Activated naive CD8-positive, alpha-beta T cell treated with anti-CD3 and anti-CD28 coated beads for 36 hours (primary cell): ENCODE data around the gene PIAS4. TPM values are rescaled to one million over a fixed set of nuclear protein-coding genes. Genes with fewer than 3 reads are reported as not detected.
"Not testable (repeated sequence)": the region's sequence is repeated elsewhere in the genome, so short reads cannot be mapped to it uniquely, and the experiment has no call there.

Experiments used
- DNase-seq: peaks from one replicate; pipeline ENCODE4 v3.0.0; 2021
- H3K27ac Mint-ChIP-seq: one replicate; pipeline ENCODE4 v1.8.0; 2022; ENCODE audit warnings: mild to moderate bottlenecking, moderate library complexity, mixed read lengths
- H3K27me3 Mint-ChIP-seq: one replicate; pipeline ENCODE4 v1.8.0; 2022; ENCODE audit warnings: mild to moderate bottlenecking, mixed read lengths
- H3K36me3 Mint-ChIP-seq: one replicate; pipeline ENCODE4 v1.8.0; 2021; ENCODE audit warnings: mild to moderate bottlenecking, mixed read lengths
- H3K4me1 Mint-ChIP-seq: one replicate; pipeline ENCODE4 v1.8.0; 2021; ENCODE audit warnings: mixed read lengths
- H3K4me3 Mint-ChIP-seq: one replicate; pipeline ENCODE4 v1.8.0; 2022; ENCODE audit warnings: mild to moderate bottlenecking, moderate library complexity, mixed read lengths
- H3K9me3 Mint-ChIP-seq: one replicate; pipeline ENCODE4 v1.8.0; 2022; ENCODE audit warnings: mixed read lengths
- total RNA-seq, 2 experiments: library from RNA; stranded (reverse); gene quantifications; one replicate each; pipeline ENCODE4 v1.2.3, GENCODE V29; 2021

Gene PIAS4
- total RNA-seq, 2 experiments from 2014 or later, result 24.0 to 26.3 TPM

- no peak for DNase-seq
- Mint-ChIP-seq H3K9me3 (no peaks in the 10 kb centered on the region), H3K4me3 (peak overlapping the region; percentile 98), H3K4me1 (peaks cover 47% of the 10 kb centered on the region), H3K27ac (peak overlapping the region; percentile 98), H3K36me3 (peaks cover 54% of the 10 kb centered on the region), H3K27me3 (peaks cover 12% of the 10 kb centered on the region)
These were observed 24.0 kb upstream of the PIAS4 start for GRCh38 chr19:3983542-3983914.

DNA sequence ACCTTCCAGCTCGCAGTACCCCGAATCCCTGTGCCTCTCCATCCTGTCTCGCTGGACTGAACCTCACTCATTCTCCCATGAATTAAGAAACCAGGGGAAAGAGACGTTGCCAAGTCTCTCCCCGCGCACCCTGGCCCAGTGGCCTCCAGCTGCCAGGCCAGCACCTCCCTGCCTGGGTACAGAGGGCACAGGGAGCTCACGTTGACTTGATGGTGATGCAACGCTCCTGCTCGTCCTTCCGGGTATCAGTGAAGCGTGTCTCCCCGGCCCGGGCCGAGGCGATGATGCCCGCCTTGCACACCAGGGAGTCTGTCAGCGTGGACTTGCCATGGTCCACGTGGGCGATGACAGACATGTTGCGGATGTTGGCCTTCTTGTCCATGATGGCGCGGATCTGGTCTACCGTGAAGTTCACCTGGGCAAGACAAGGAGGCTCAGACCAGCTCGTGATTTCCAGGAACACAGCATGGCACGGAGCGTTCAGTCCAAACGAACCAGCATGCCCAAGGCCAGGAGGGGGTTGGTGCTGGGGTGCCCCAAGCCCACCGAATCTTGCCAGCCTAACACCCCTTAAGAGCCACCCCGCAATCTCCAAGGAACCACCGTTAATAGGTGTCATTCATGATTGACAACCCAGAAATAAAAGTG is 23.5 kb upstream of the PIAS4 start:
- peak overlapping the region; percentile 98 for H3K27ac Mint-ChIP-seq
- H3K27me3 Mint-ChIP-seq, result peaks cover 12% of the 10 kb centered on the region
- no peak for DNase-seq
- no peaks in the 10 kb centered on the region for H3K9me3 Mint-ChIP-seq
- peak overlapping the region; percentile 98 for H3K4me3 Mint-ChIP-seq
- peaks cover 44% of the 10 kb centered on the region for H3K4me1 Mint-ChIP-seq
- H3K36me3 Mint-ChIP-seq, result peaks cover 51% of the 10 kb centered on the region

DNA sequence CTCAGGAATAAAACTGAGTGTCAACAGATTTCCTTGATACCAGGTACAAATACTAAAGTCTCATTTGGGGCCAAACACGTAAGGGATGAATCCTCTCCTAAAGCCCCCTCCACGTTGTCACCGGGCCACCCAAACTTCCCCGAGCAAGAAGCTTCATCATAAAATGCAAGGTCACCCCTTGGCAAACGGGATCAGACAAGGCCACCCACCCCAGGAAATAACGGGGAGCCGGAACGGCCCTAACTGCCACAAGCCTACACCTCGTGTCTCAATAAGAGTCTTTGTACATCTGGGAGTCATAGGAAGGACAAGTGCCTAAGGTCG is 23.0 kb upstream of the PIAS4 start:
- peak overlapping the region; percentile 98 for H3K27ac Mint-ChIP-seq
- DNase-seq, result no peak
- H3K4me1 Mint-ChIP-seq, result peaks cover 45% of the 10 kb centered on the region
- H3K36me3 Mint-ChIP-seq, result peaks cover 47% of the 10 kb centered on the region
- H3K9me3 Mint-ChIP-seq, result no peaks in the 10 kb centered on the region
- peaks cover 12% of the 10 kb centered on the region for H3K27me3 Mint-ChIP-seq
- H3K4me3 Mint-ChIP-seq, result peak overlapping the region; percentile 98

- Mint-ChIP-seq H3K4me1 (peaks cover 45% of the 10 kb centered on the region), H3K27me3 (peaks cover 12% of the 10 kb centered on the region), H3K9me3 (no peaks in the 10 kb centered on the region), H3K36me3 (peaks cover 42% of the 10 kb centered on the region), H3K27ac (peak within 1 kb of the TSS; percentile 98), H3K4me3 (peak within 1 kb of the TSS; percentile 98)
- peak; percentile 88 for DNase-seq
These were observed 22.5 kb upstream of the PIAS4 start, which contains the start of gene EEF2 for GRCh38 chr19:3984908-3985642. Gene EEF2, minus strand, starts transcription at chr19:3985463. Its CDS starts 83 bp downstream, at chr19:3985380.

- Mint-ChIP-seq H3K27ac (peak overlapping the region; percentile 98), H3K4me3 (peak overlapping the region; percentile 98), H3K9me3 (peaks cover 1% of the 10 kb centered on the region), H3K27me3 (peaks cover 12% of the 10 kb centered on the region), H3K36me3 (peaks cover 42% of the 10 kb centered on the region), H3K4me1 (peaks cover 45% of the 10 kb centered on the region)
- no peak for DNase-seq
These were observed 21.8 kb upstream of the PIAS4 start for GRCh38 chr19:3985643-3986259.

GRCh38 chr19:3986260-3987041 is 21.1 kb upstream of the PIAS4 start:
- peak; percentile 63 for DNase-seq
- peaks cover 12% of the 10 kb centered on the region for H3K27me3 Mint-ChIP-seq
- peaks cover 3% of the 10 kb centered on the region for H3K9me3 Mint-ChIP-seq
- peaks cover 39% of the 10 kb centered on the region for H3K36me3 Mint-ChIP-seq
- peak overlapping the region; percentile 98 for H3K4me3 Mint-ChIP-seq
- peak overlapping the region; percentile 98 for H3K27ac Mint-ChIP-seq
- H3K4me1 Mint-ChIP-seq, result peaks cover 41% of the 10 kb centered on the region

DNA sequence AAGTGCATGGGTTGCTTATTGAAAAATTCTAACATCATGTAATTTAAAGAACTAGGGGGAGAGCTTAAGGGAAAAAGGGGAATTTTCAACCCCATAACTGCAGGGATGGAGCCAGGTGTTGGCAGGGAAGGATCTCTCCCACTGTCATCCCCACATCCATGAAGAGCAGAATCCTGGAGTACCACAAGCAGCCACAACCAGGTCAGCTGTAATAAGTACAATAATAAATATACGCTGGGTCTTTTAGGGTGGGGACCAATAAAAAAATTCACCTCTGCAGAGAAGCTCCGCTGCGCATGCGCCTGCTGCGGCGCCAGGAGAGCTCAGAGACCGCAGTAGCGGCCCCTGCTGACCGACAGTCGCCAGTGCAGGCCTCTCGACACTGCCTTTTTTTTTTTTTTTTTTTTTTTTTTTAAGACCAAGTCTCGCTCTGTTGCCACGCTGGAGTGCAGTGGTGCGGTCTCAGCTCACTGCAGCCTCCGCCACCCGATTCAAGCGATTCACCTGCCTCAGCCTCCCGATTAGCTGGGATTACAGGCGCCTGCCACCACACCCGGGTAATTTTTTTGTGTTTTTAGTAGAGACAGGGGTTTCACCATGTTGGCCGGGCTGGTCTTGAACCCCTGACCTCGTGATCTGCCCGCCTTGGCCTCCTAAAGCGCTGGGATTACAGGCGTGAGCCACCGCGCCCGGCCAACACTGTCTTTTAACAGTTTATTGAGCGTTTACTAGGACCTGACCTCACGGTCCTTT is 19.7 kb upstream of the PIAS4 start:
- H3K4me1 Mint-ChIP-seq, result peaks cover 32% of the 10 kb centered on the region
- H3K27me3 Mint-ChIP-seq, result peaks cover 11% of the 10 kb centered on the region
- H3K27ac Mint-ChIP-seq, result peak overlapping the region; percentile 86
- H3K36me3 Mint-ChIP-seq, result peaks cover 26% of the 10 kb centered on the region
- peak; percentile 89 for DNase-seq
- peaks cover 3% of the 10 kb centered on the region for H3K9me3 Mint-ChIP-seq
- H3K4me3 Mint-ChIP-seq, result peak overlapping the region; percentile 77

- Mint-ChIP-seq H3K27ac (no peak overlapping the region), H3K9me3 (peaks cover 3% of the 10 kb centered on the region), H3K27me3 (no peaks in the 10 kb centered on the region), H3K4me1 (peaks cover 19% of the 10 kb centered on the region), H3K4me3 (peak overlapping the region; percentile 9), H3K36me3 (no peaks in the 10 kb centered on the region)
- DNase-seq, result no peak
These were observed 16.8 kb upstream of the PIAS4 start for GRCh38 chr19:3990815-3991117.

GRCh38 chr19:3995607-3996006 is 11.9 kb upstream of the PIAS4 start:
- H3K36me3 Mint-ChIP-seq, result no peaks in the 10 kb centered on the region
- peaks cover 3% of the 10 kb centered on the region for H3K9me3 Mint-ChIP-seq
- no peak overlapping the region for H3K27ac Mint-ChIP-seq
- DNase-seq, result no peak
- H3K4me3 Mint-ChIP-seq, result no peak overlapping the region
- no peaks in the 10 kb centered on the region for H3K4me1 Mint-ChIP-seq
- no peaks in the 10 kb centered on the region for H3K27me3 Mint-ChIP-seq

GRCh38 chr19:3998667-3999412 is 8.7 kb upstream of the PIAS4 start:
- not testable (repeated sequence) for DNase-seq, H3K9me3 Mint-ChIP-seq, H3K27me3 Mint-ChIP-seq, H3K4me1 Mint-ChIP-seq, H3K36me3 Mint-ChIP-seq, H3K4me3 Mint-ChIP-seq, H3K27ac Mint-ChIP-seq

GRCh38 chr19:4000798-4001197 is 6.7 kb upstream of the PIAS4 start:
- not testable (repeated sequence) for H3K27me3 Mint-ChIP-seq, H3K27ac Mint-ChIP-seq, DNase-seq, H3K9me3 Mint-ChIP-seq, H3K4me3 Mint-ChIP-seq, H3K4me1 Mint-ChIP-seq, H3K36me3 Mint-ChIP-seq

- not testable (repeated sequence) for H3K27me3 Mint-ChIP-seq, H3K36me3 Mint-ChIP-seq, H3K9me3 Mint-ChIP-seq, H3K4me3 Mint-ChIP-seq, H3K27ac Mint-ChIP-seq, DNase-seq
- peaks cover 14% of the 10 kb centered on the region for H3K4me1 Mint-ChIP-seq
These were observed 2.1 kb upstream of the PIAS4 start for GRCh38 chr19:4005436-4005835.

GRCh38 chr19:4007836-4008539 is 452 bp downstream of the PIAS4 start:
- Mint-ChIP-seq H3K27me3 (no peaks in the 10 kb centered on the region), H3K27ac (peak overlapping the region; percentile 51), H3K4me1 (peaks cover 20% of the 10 kb centered on the region), H3K36me3 (no peaks in the 10 kb centered on the region), H3K4me3 (peak overlapping the region; percentile 83), H3K9me3 (no peaks in the 10 kb centered on the region)
- peak; percentile 49 for DNase-seq
